IMR-90 (cell line): ENCODE results near the gene CCDC136. TPM values are rescaled to one million over a fixed set of nuclear protein-coding genes. Genes with fewer than 3 reads are reported as not detected.
A peak's percentile ranks its signal among the peaks of the same experiment; 100 is the strongest.

Source experiments
- ATAC-seq: fragments of 200-7000 bp; cut with Tn5 transposase; 2 replicates; pipeline ENCODE4 v1.9.1; 2020; ENCODE audit warnings: low read depth, mild to moderate bottlenecking, moderate library complexity
- BruUV-seq: library from RNA; stranded (reverse); fragments of 400-500 nt; replicated peaks from 2 replicates; lab custom pipeline; 2021; lab: Mats Ljungman, UMichigan
- CTCF ChIA-PET: fragments of 300-600 bp; formaldehyde crosslinking; extraction: SDS; loops from one replicate; lab custom pipeline; 2021; ENCODE audit warnings: antibody characterized with exemption; lab: Yijun Ruan, JAX
- POLR2A ChIA-PET: fragments of 300-600 bp; sonication (Branson Sonifier 250); formaldehyde crosslinking; loops from one replicate; lab custom pipeline; 2022; ENCODE audit warnings: antibody characterized with exemption; ENCODE audit not compliant: unreplicated experiment; lab: Charles Lee
- DNase-seq: peaks from one replicate; pipeline ENCODE4 v3.0.0; 2013
- H2AFZ ChIP-seq: replicated peaks from 2 replicates; pipeline ENCODE3; 2013; ENCODE audit warnings: low read length, mild to moderate bottlenecking; ENCODE audit not compliant: poor library complexity
- H2AK5ac ChIP-seq: 2 replicates; pipeline ENCODE4 v1.6.1; 2013; ENCODE audit warnings: low read depth, low read length, inconsistent platforms
- H2AK9ac ChIP-seq: replicated peaks from 2 replicates; pipeline ENCODE3; 2013; ENCODE audit warnings: mild to moderate bottlenecking, low read depth, low read length, moderate library complexity; ENCODE audit not compliant: poor library complexity
- H2BK120ac ChIP-seq: 2 replicates; pipeline ENCODE4 v1.6.1; 2013; ENCODE audit warnings: low read depth, low read length, inconsistent platforms
- H2BK15ac ChIP-seq: 3 replicates; pipeline ENCODE4 v1.6.1; 2013; ENCODE audit warnings: low read depth, low read length, inconsistent platforms
- H2BK20ac ChIP-seq: 2 replicates; pipeline ENCODE4 v1.6.1; 2013; ENCODE audit warnings: low read depth, mild to moderate bottlenecking, inconsistent platforms, low read length, moderate library complexity
- H2BK5ac ChIP-seq: 2 replicates; pipeline ENCODE4 v1.6.1; 2013; ENCODE audit warnings: mild to moderate bottlenecking, low read depth, low read length, inconsistent platforms; ENCODE audit not compliant: poor library complexity, severe bottlenecking
- H3K14ac ChIP-seq: replicated peaks from 2 replicates; pipeline ENCODE4 v1.6.1; 2013; ENCODE audit warnings: low read depth, low read length, inconsistent platforms
- H3K18ac ChIP-seq: 2 replicates; pipeline ENCODE4 v1.6.1; 2013; ENCODE audit warnings: low read depth, low read length, control low read depth
- H3K23ac ChIP-seq: 2 replicates; pipeline ENCODE4 v1.6.1; 2013; ENCODE audit warnings: low read depth, low read length, inconsistent platforms
- H3K27ac ChIP-seq: 2 replicates; pipeline ENCODE4 v1.5.1; 2013; ENCODE audit warnings: mild to moderate bottlenecking, control low read depth, low read length; ENCODE audit not compliant: insufficient read depth
- H3K27me3 ChIP-seq: 2 replicates; pipeline ENCODE4 v1.6.1; 2013; ENCODE audit warnings: low read length; ENCODE audit not compliant: control insufficient read depth, insufficient read depth
- H3K36me3 ChIP-seq: 2 replicates; pipeline ENCODE4 v1.6.1; 2013; ENCODE audit warnings: low read length, mixed read lengths; ENCODE audit not compliant: control insufficient read depth, insufficient read depth
- H3K4ac ChIP-seq: 2 replicates; pipeline ENCODE4 v1.6.1; 2013; ENCODE audit warnings: low read depth, low read length, inconsistent platforms
- H3K4me1 ChIP-seq: 2 replicates; pipeline ENCODE4 v1.6.1; 2013; ENCODE audit warnings: low read length, mixed read lengths; ENCODE audit not compliant: control insufficient read depth, insufficient read depth
- H3K4me2 ChIP-seq: 2 replicates; pipeline ENCODE4 v1.6.1; 2013; ENCODE audit warnings: low read depth, mild to moderate bottlenecking, control low read depth, low read length, moderate library complexity
- H3K4me3 ChIP-seq: 2 replicates; pipeline ENCODE4 v1.5.1; 2013; ENCODE audit warnings: low read depth, mild to moderate bottlenecking, control low read depth, low read length, moderate library complexity; ENCODE audit not compliant: insufficient read depth
- H3K56ac ChIP-seq: 2 replicates; pipeline ENCODE4 v1.6.1; 2013; ENCODE audit warnings: low read length, inconsistent platforms; ENCODE audit not compliant: insufficient read depth; ENCODE audit errors: extremely low read depth
- H3K79me1 ChIP-seq, 2 experiments: 2 replicates each; pipeline ENCODE4 v1.6.1; 2013; ENCODE audit warnings: low read length in 2 of 2, inconsistent platforms in 1 of 2, low read depth in 1 of 2
- H3K9ac ChIP-seq: 2 replicates; pipeline ENCODE4 v1.6.1; 2013; ENCODE audit warnings: low read depth, low read length, control low read depth
- H3K9me1 ChIP-seq: 2 replicates; pipeline ENCODE4 v1.6.1; 2013; ENCODE audit warnings: low read length, inconsistent platforms; ENCODE audit not compliant: insufficient read depth
- H3K9me3 ChIP-seq: 2 replicates; pipeline ENCODE4 v1.6.1; 2013; ENCODE audit warnings: low read length; ENCODE audit not compliant: control insufficient read depth, insufficient read depth
- H4K20me1 ChIP-seq: 2 replicates; pipeline ENCODE4 v1.6.1; 2013; ENCODE audit warnings: low read length, inconsistent platforms; ENCODE audit not compliant: insufficient read depth
- H4K5ac ChIP-seq: 2 replicates; pipeline ENCODE4 v1.6.1; 2013; ENCODE audit warnings: mild to moderate bottlenecking, low read depth, low read length, control low read depth
- H4K8ac ChIP-seq, 2 experiments: 2 replicates each; pipeline ENCODE4 v1.6.1; 2013; ENCODE audit warnings: low read depth in 2 of 2, low read length in 2 of 2, control low read depth in 1 of 2, inconsistent platforms in 1 of 2
- H4K91ac ChIP-seq: 2 replicates; pipeline ENCODE4 v1.6.1; 2013; ENCODE audit warnings: low read depth, low read length, inconsistent platforms; ENCODE audit not compliant: insufficient read depth
- BHLHE40 ChIP-seq: fragments of 150-350 bp; IDR thresholded peaks from 2 replicates; pipeline ENCODE4 v1.6.1; 2016; ENCODE audit warnings: mild to moderate bottlenecking, low read depth, low read length
- CEBPB ChIP-seq: IDR thresholded peaks from 2 replicates; pipeline ENCODE4 v1.6.1; 2012; ENCODE audit warnings: low read depth, low read length, improper control_type of control experiment
- CHD1 ChIP-seq: IDR thresholded peaks from 2 replicates; pipeline ENCODE4 v1.6.1; 2012; ENCODE audit warnings: low read depth, low read length, improper control_type of control experiment
- CTCF ChIP-seq: conservative IDR thresholded peaks from 2 replicates; pipeline ENCODE4 v1.5.1; 2012; ENCODE audit warnings: mild to moderate bottlenecking, low read depth, low read length, improper control_type of control experiment
- ELK1 ChIP-seq: fragments of 150-350 bp; IDR thresholded peaks from 2 replicates; pipeline ENCODE4 v1.6.1; 2016; ENCODE audit warnings: low read depth, mild to moderate bottlenecking, low read length, moderate library complexity, borderline replicate concordance
- FOS ChIP-seq: fragments of 150-350 bp; IDR thresholded peaks from 2 replicates; pipeline ENCODE4 v1.6.1; 2016; ENCODE audit warnings: low read depth, low read length
- MAFK ChIP-seq: IDR thresholded peaks from 2 replicates; pipeline ENCODE4 v1.6.1; 2012; ENCODE audit warnings: low read depth, low read length, improper control_type of control experiment
- MAZ ChIP-seq: IDR thresholded peaks from 2 replicates; pipeline ENCODE4 v1.6.1; 2012; ENCODE audit warnings: low read depth, mild to moderate bottlenecking, low read length, improper control_type of control experiment, moderate library complexity, borderline replicate concordance
- MXI1 ChIP-seq: IDR thresholded peaks from 2 replicates; pipeline ENCODE4 v1.6.1; 2012; ENCODE audit warnings: low read depth, mild to moderate bottlenecking, low read length, moderate library complexity, borderline replicate concordance
- NFE2L2 ChIP-seq: fragments of 150-350 bp; IDR thresholded peaks from 2 replicates; pipeline ENCODE4 v1.6.1; 2016; ENCODE audit warnings: low read depth, mild to moderate bottlenecking, low read length
- POLR2A ChIP-seq: IDR thresholded peaks from 2 replicates; pipeline ENCODE4 v1.6.1; 2012; ENCODE audit warnings: mild to moderate bottlenecking, low read depth, low read length
- RAD21 ChIP-seq: IDR thresholded peaks from 2 replicates; pipeline ENCODE4 v1.6.1; 2012; ENCODE audit warnings: low read length, improper control_type of control experiment
- RCOR1 ChIP-seq: IDR thresholded peaks from 2 replicates; pipeline ENCODE4 v1.6.1; 2012; ENCODE audit warnings: mild to moderate bottlenecking, low read length, improper control_type of control experiment; ENCODE audit not compliant: insufficient replicate concordance
- RFX5 ChIP-seq: IDR thresholded peaks from 2 replicates; pipeline ENCODE4 v1.8.0; 2012; ENCODE audit warnings: low read depth, mild to moderate bottlenecking, low read length, moderate library complexity
- SMC3 ChIP-seq: fragments of 150-350 bp; IDR thresholded peaks from 2 replicates; pipeline ENCODE4 v1.6.1; 2016; ENCODE audit warnings: low read depth, mild to moderate bottlenecking, antibody characterized with exemption, low read length, moderate library complexity
- WGBS, 2 experiments: methylation state at CpG; one replicate each; pipeline versions ENCODE4 v1.1.5 to v1.1.7; 2013; ENCODE audit warnings: missing lambda C conversion rate in 2 of 2; ENCODE audit not compliant: insufficient read length in 1 of 2; ENCODE audit errors: extremely low coverage in 2 of 2; 5-methylcytosine and 5-hydroxymethylcytosine counted together
- dilution Hi-C: fragments of 300-500 bp; cut with HindIII; formaldehyde crosslinking; loops from one replicate; pipeline ENCODE4 v1.14.3; 2018; ENCODE audit warnings: low sequenced_read_pairs; ENCODE audit not compliant: unreplicated experiment
- in situ Hi-C: fragments of 300-500 bp; cut with MboI; formaldehyde crosslinking; loops from 3 replicates; pipeline ENCODE4 v1.14.3; 2019; ENCODE audit warnings: low sequenced_read_pairs, inconsistent platforms, mixed read lengths
- intact Hi-C: fragments of 100-400 bp; cut with micrococcal nuclease; formaldehyde crosslinking; loops from 2 replicates; pipeline ENCODE4 v1.10.0; 2022
- polyA plus RNA-seq, 3 experiments: library from polyadenylated mRNA; depleted of rRNA; stranded (reverse); fragments of >200 nt; gene quantifications; 2 replicates each; pipeline ENCODE4 v1.2.3, GENCODE V29; 2012; ENCODE audit warnings: low replicate concordance in 1 of 3
- total RNA-seq: library from RNA; depleted of rRNA; stranded (reverse); fragments of >200 nt; gene quantifications from 2 replicates; pipeline ENCODE4 v1.2.3, GENCODE V29; 2012
- TF ChIP-seq, protein P1 (sequence below): fragments of 150-350 bp; IDR thresholded peaks from 2 replicates; pipeline ENCODE4 v1.6.1; 2017; ENCODE audit warnings: mild to moderate bottlenecking, antibody characterized with exemption, low read length, low read depth

CCDC136 gene
- total and polyA plus RNA-seq, 2 of the 4 experiments (the other 2 are of a cell fraction): 7.7 to 18.0 TPM

GRCh38 chr7:128826916-128827247 is 35.1 kb downstream of the CCDC136 start:
- peak overlapping the region; percentile 78 for H3K14ac ChIP-seq
- peak overlapping the region; percentile 83 for H3K23ac ChIP-seq
- no CpG with 5 or more reads among the region's 1 CpG for WGBS, 2 experiments
- H3K9ac ChIP-seq: no peak overlapping the region
- no peaks in the 10 kb centered on the region for H3K36me3 ChIP-seq
- H4K20me1 ChIP-seq: peaks cover 28% of the 10 kb centered on the region
- DNase-seq (no peak), ATAC-seq (no peak)
- intact Hi-C loops: loop anchor here (5.0 kb wide), 1 partner anchor 35 kb away; the partner anchor contains the start of gene CCDC136
- H2AFZ ChIP-seq: peak overlapping the region; percentile 82
- BruUV-seq: no TSS peak
- peaks cover 0 to 27% of the 10 kb centered on the region in 2 experiments; a peak in 2 of 4 replicates for H3K79me1 ChIP-seq
- H2AK5ac ChIP-seq: peak overlapping the region; percentile 98
- peaks cover 24% of the 10 kb centered on the region for H3K4me1 ChIP-seq
- H3K4me2 ChIP-seq: no peak overlapping the region
- in situ Hi-C loops: no loop called here
- H2BK5ac ChIP-seq: peak overlapping the region; percentile 93
- peak overlapping the region; percentile 94 for H4K91ac ChIP-seq
- peak overlapping the region; percentile 38 for H4K5ac ChIP-seq
- no peak overlapping the region for H3K4me3 ChIP-seq
- H3K4ac ChIP-seq: peak overlapping the region; percentile 93
- H4K8ac ChIP-seq: peak overlapping the region; percentile 5 to 81
- H2BK15ac ChIP-seq: peak overlapping the region; percentile 98; the same call in 2 of the 3 replicates
- peaks cover 14% of the 10 kb centered on the region for H3K9me1 ChIP-seq
- H3K27ac ChIP-seq: peak overlapping the region; percentile 28; the same call in 1 of the 2 replicates
- H2AK9ac ChIP-seq: peak overlapping the region; percentile 98
- H3K27me3 ChIP-seq: no peaks in the 10 kb centered on the region
- peak overlapping the region; percentile 38 for H3K18ac ChIP-seq
- H2BK20ac ChIP-seq: peak overlapping the region; percentile 97
- H3K9me3 ChIP-seq: no peaks in the 10 kb centered on the region
- ChIA-PET POLR2A (interaction anchor here (1.0 kb wide), 1 partner anchor 36 kb away, joined by 3 read pairs; the partner anchor contains the start of gene ATP6V1F), CTCF (interaction anchor here (1.0 kb wide), 1 partner anchor 57 kb away, joined by 6 read pairs; no protein-coding TSS in a partner anchor)
- no peak overlapping the region for H3K56ac ChIP-seq
- dilution Hi-C loops: no loop called here
- H2BK120ac ChIP-seq: peak overlapping the region; percentile 92
- TF ChIP-seq CEBPB: no peak
- TF ChIP-seq RCOR1: no peak
- TF ChIP-seq CTCF: no peak
- TF ChIP-seq FOS: no peak
- TF ChIP-seq CHD1: no peak
- no peak for TF ChIP-seq SMC3
- TF ChIP-seq ELK1: no peak
- TF ChIP-seq POLR2A: no peak
- TF ChIP-seq NFE2L2: no peak
- no peak for TF ChIP-seq MAZ
- no peak for TF ChIP-seq MAFK
- TF ChIP-seq RFX5: no peak
- TF ChIP-seq BHLHE40: no peak
- no peak for TF ChIP-seq MXI1
- TF ChIP-seq, protein P1, sequence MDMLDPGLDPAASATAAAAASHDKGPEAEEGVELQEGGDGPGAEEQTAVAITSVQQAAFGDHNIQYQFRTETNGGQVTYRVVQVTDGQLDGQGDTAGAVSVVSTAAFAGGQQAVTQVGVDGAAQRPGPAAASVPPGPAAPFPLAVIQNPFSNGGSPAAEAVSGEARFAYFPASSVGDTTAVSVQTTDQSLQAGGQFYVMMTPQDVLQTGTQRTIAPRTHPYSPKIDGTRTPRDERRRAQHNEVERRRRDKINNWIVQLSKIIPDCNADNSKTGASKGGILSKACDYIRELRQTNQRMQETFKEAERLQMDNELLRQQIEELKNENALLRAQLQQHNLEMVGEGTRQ: no peak
- TF ChIP-seq RAD21: no peak
